KOPT-K1 (cell line): ENCODE measurements around the gene STAU1.
"Not testable (repeated sequence)": the region's sequence is repeated elsewhere in the genome, so short reads cannot be mapped to it uniquely, and the experiment has no call there.

Source experiments
- H3K27ac ChIP-seq: fragments of 200-600 bp; sonication (generic); 2 replicates; pipeline ENCODE4 v1.5.1; 2016; ENCODE audit warnings: antibody characterized with exemption, mild to moderate bottlenecking, low read depth, low read length; ENCODE audit not compliant: poor library complexity, severe bottlenecking
- H3K36me3 ChIP-seq: fragments of 200-600 bp; sonication (generic); 2 replicates; pipeline ENCODE4 v1.5.1; 2017; ENCODE audit warnings: antibody characterized with exemption, mild to moderate bottlenecking, low read length, moderate library complexity; ENCODE audit not compliant: insufficient read depth
- H3K9me3 ChIP-seq: fragments of 200-600 bp; sonication (generic); 2 replicates; pipeline ENCODE4 v1.5.1; 2017; ENCODE audit warnings: antibody characterized with exemption, low read length, mild to moderate bottlenecking; ENCODE audit not compliant: insufficient read depth, poor library complexity, severe bottlenecking

The STAU1 gene

GRCh38 chr20:49160057-49160929 is 27.8 kb downstream of the STAU1 start:
- no peak overlapping the region for H3K27ac ChIP-seq
- H3K9me3 ChIP-seq, result no peaks in the 10 kb centered on the region
- H3K36me3 ChIP-seq, result peaks cover 89% of the 10 kb centered on the region

GRCh38 chr20:49157146-49157545 is 31.0 kb downstream of the STAU1 start:
- no peak overlapping the region for H3K27ac ChIP-seq
- peaks cover 87% of the 10 kb centered on the region for H3K36me3 ChIP-seq
- no peaks in the 10 kb centered on the region for H3K9me3 ChIP-seq

- Histone ChIP-seq H3K36me3 (peaks cover 87% of the 10 kb centered on the region), H3K9me3 (no peaks in the 10 kb centered on the region), H3K27ac (no peak overlapping the region)
Observed at GRCh38 chr20:49156481-49156880, 31.7 kb downstream of the STAU1 start.

GRCh38 chr20:49151436-49151835 is 36.7 kb downstream of the STAU1 start:
- H3K36me3 ChIP-seq, result peaks cover 89% of the 10 kb centered on the region
- H3K9me3 ChIP-seq, result no peaks in the 10 kb centered on the region
- H3K27ac ChIP-seq, result no peak overlapping the region

- H3K9me3 ChIP-seq, result no peaks in the 10 kb centered on the region
- no peak overlapping the region for H3K27ac ChIP-seq
- peaks cover 97% of the 10 kb centered on the region for H3K36me3 ChIP-seq
Observed at GRCh38 chr20:49149281-49150045, 38.7 kb downstream of the STAU1 start.

- peaks cover 100% of the 10 kb centered on the region for H3K36me3 ChIP-seq
- H3K9me3 ChIP-seq, result no peaks in the 10 kb centered on the region
- H3K27ac ChIP-seq, result no peak overlapping the region
Observed at GRCh38 chr20:49148601-49149000, 39.5 kb downstream of the STAU1 start.

- Histone ChIP-seq H3K9me3 (no peaks in the 10 kb centered on the region), H3K27ac (no peak overlapping the region), H3K36me3 (peaks cover 100% of the 10 kb centered on the region)
Observed at GRCh38 chr20:49147296-49147695, 40.8 kb downstream of the STAU1 start.

- Histone ChIP-seq H3K9me3 (no peaks in the 10 kb centered on the region), H3K36me3 (peaks cover 96% of the 10 kb centered on the region), H3K27ac (no peak overlapping the region)
Observed at GRCh38 chr20:49146442-49147225, 41.5 kb downstream of the STAU1 start.

GRCh38 chr20:49140834-49141233 is 47.3 kb downstream of the STAU1 start:
- H3K36me3 ChIP-seq, result peaks cover 90% of the 10 kb centered on the region
- no peak overlapping the region for H3K27ac ChIP-seq
- H3K9me3 ChIP-seq, result no peaks in the 10 kb centered on the region

GRCh38 chr20:49140411-49140810 is 47.7 kb downstream of the STAU1 start:
- Histone ChIP-seq H3K27ac (no peak overlapping the region), H3K36me3 (peaks cover 90% of the 10 kb centered on the region), H3K9me3 (no peaks in the 10 kb centered on the region)

- H3K36me3 ChIP-seq, result peaks cover 90% of the 10 kb centered on the region
- H3K9me3 ChIP-seq, result no peaks in the 10 kb centered on the region
- H3K27ac ChIP-seq, result no peak overlapping the region
Observed at GRCh38 chr20:49138431-49138830, 49.7 kb downstream of the STAU1 start.

GRCh38 chr20:49136817-49137571 is 51.1 kb downstream of the STAU1 start:
- H3K9me3 ChIP-seq, result no peaks in the 10 kb centered on the region
- no peak overlapping the region for H3K27ac ChIP-seq
- peaks cover 93% of the 10 kb centered on the region for H3K36me3 ChIP-seq

GRCh38 chr20:49134797-49135196 is 53.3 kb downstream of the STAU1 start:
- H3K36me3 ChIP-seq, result peaks cover 97% of the 10 kb centered on the region
- not testable (repeated sequence) for H3K27ac ChIP-seq, H3K9me3 ChIP-seq

- Histone ChIP-seq H3K9me3 (no peaks in the 10 kb centered on the region), H3K36me3 (peaks cover 98% of the 10 kb centered on the region), H3K27ac (no peak overlapping the region)
Observed at GRCh38 chr20:49133571-49133970, 54.6 kb downstream of the STAU1 start.
